Gastroesophageal sphincter (tissue), 4 donors: Measurements from ENCODE around the gene ZNF722. TPM values are rescaled to one million over a fixed set of nuclear protein-coding genes. Genes with fewer than 3 reads are reported as not detected.

Experiments
- ATAC-seq: fragments of 150-250 bp; one replicate; pipeline ENCODE4 v1.9.1; 2016; ENCODE audit warnings: mild to moderate bottlenecking, moderate library complexity
- H3K27ac ChIP-seq, 4 donors: fragments of 200-600 bp; sonication (generic) in 3 of 4; 1 replicate in 3 of 4; 2 replicates in 1 of 4; pipeline ENCODE4 v1.5.1; 2016 to 2019
- H3K27me3 ChIP-seq: fragments of 200-600 bp; sonication (generic); one replicate; pipeline ENCODE4 v1.5.1; 2019
- H3K36me3 ChIP-seq, 2 donors: fragments of 200-600 bp; sonication (generic); one replicate each; pipeline ENCODE4 v1.5.1; 2019; ENCODE audit warnings: control low read depth in 1 of 2
- H3K4me1 ChIP-seq, 3 donors: fragments of 200-600 bp; sonication (generic); 1 replicate in 2 of 3; 2 replicates in 1 of 3; pipeline ENCODE4 v1.5.1; 2016 to 2019; ENCODE audit warnings: control low read depth in 2 of 3
- H3K4me3 ChIP-seq, 2 donors: fragments of 200-600 bp; sonication (generic); one replicate each; pipeline ENCODE4 v1.5.1; 2019; ENCODE audit warnings: mild to moderate bottlenecking in 1 of 2, moderate library complexity in 1 of 2
- H3K9me3 ChIP-seq, 3 donors: fragments of 200-600 bp; sonication (generic); one replicate each; pipeline ENCODE4 v1.5.1; 2017 to 2019; ENCODE audit warnings: control low read depth in 2 of 3
- CTCF ChIP-seq, 4 experiments: fragments of 200-600 bp in 2 of 4; fragments of 450-650 bp in 2 of 4; sonication (generic) in 1 of 4; IDR thresholded peaks; one replicate each; pipeline ENCODE4 v1.5.1; 2017 to 2019; ENCODE audit warnings: antibody characterized with exemption in 4 of 4, mild to moderate bottlenecking in 2 of 4, moderate library complexity in 2 of 4
- EP300 ChIP-seq: sonication (generic); formaldehyde crosslinking; IDR thresholded peaks from one replicate; pipeline ENCODE4 v1.6.1; 2017; ENCODE audit warnings: antibody characterized with exemption, mild to moderate bottlenecking
- POLR2A ChIP-seq, 2 donors: fragments of 450-650 bp; IDR thresholded peaks; one replicate each; pipeline ENCODE4 v1.6.1; 2017; ENCODE audit warnings: antibody characterized with exemption in 2 of 2, mild to moderate bottlenecking in 2 of 2, moderate library complexity in 1 of 2
- POLR2AphosphoS5 ChIP-seq: sonication (generic); formaldehyde crosslinking; IDR thresholded peaks from one replicate; pipeline ENCODE4 v1.6.1; 2017; ENCODE audit warnings: antibody characterized with exemption
- WGBS, 2 donors: methylation state at CpG; one replicate each; pipeline ENCODE4 v1.1.5; 2018; ENCODE audit warnings: low coverage in 1 of 2; 5-methylcytosine and 5-hydroxymethylcytosine counted together
- small RNA-seq, 4 donors: library from RNA; depleted of rRNA; stranded (forward); fragments of <200 nt; gene quantifications; one replicate each; pipeline ENCODE3, GENCODE V24; 2016
- total RNA-seq, 4 donors: library from RNA; depleted of rRNA; stranded (reverse); fragments of >200 nt; gene quantifications; one replicate each; pipeline ENCODE4 v1.1.0, GENCODE V29; 2016

ZNF722 gene
- total RNA-seq, 4 donors from 2014 or later: not detected

GRCh38 chr7:64045301-64046040 lies 46.8 kb downstream of the ZNF722 start, which contains the start of gene ZNF727:
ZNF727 (plus strand) TSS chr7:64045434; CDS start chr7:64045622, 188 bp downstream.
- TF ChIP-seq POLR2AphosphoS5: no peak
- TF ChIP-seq EP300: no peak
- no peak for TF ChIP-seq POLR2A (IDR thresholded peaks at IDR 0.05)
- TF ChIP-seq CTCF (IDR thresholded peaks at IDR 0.05): no peak
- Histone ChIP-seq H3K4me1 (peaks cover 0 to 17% (median 0%) of the 10 kb centered on the region in 3 donors), H3K4me3 (peak within 1 kb of the TSS; percentile 53 to 58), H3K27ac (peak within 1 kb of the TSS; percentile 34 to 89 (median 72)), H3K36me3 (no peaks in the 10 kb centered on the region), H3K9me3 (peaks cover 0 to 4% (median 0%) of the 10 kb centered on the region in 3 donors), H3K27me3 (no peaks in the 10 kb centered on the region)
- peak; percentile 88 for ATAC-seq
- 10 to 23% methylated on average over 6 to 25 of the region's 33 CpGs for WGBS, 2 donors

- no peak for TF ChIP-seq POLR2A (IDR thresholded peaks at IDR 0.05)
- no peak for TF ChIP-seq CTCF (IDR thresholded peaks at IDR 0.05)
- TF ChIP-seq EP300: no peak
- no peak for TF ChIP-seq POLR2AphosphoS5
- Histone ChIP-seq H3K4me1 (peaks cover 0 to 17% (median 0%) of the 10 kb centered on the region in 3 donors), H3K9me3 (peaks cover 0 to 4% (median 0%) of the 10 kb centered on the region in 3 donors), H3K27ac (peak overlapping the region in 3 of 4 donors; percentile 34 to 89 (median 77)), H3K27me3 (no peaks in the 10 kb centered on the region), H3K4me3 (peak overlapping the region; percentile 53 to 58), H3K36me3 (no peaks in the 10 kb centered on the region)
- 0 to 54% methylated on average over 1 to 10 of the region's 12 CpGs for WGBS, 2 donors
- no peak for ATAC-seq
These were observed 47.4 kb downstream of the ZNF722 start for GRCh38 chr7:64046041-64046389.

Small RNA genes lying within 50 kb of the gene (small RNA-seq; reads per million reads assigned to genes)
- 0 reads per million in 4 donors for gene AC092634.1
- gene AC092634.7: 0 reads per million in 4 donors
- 0 reads per million in 4 donors for gene VN1R36P

Other genes with a start within 250 kb of the ZNF722 start
- 1 to 10 TPM; 1.2 to 5.1 (median 3.9) TPM for gene ZNF727, start 46.6 kb downstream of the ZNF722 start, total RNA-seq
- gene ZNF735, start 208.4 kb downstream of the ZNF722 start, total RNA-seq: not detected
- gene ZNF679, start 229.6 kb downstream of the ZNF722 start, total RNA-seq: not detected